HG03039 (cell line): Measurements from ENCODE around the gene NDUFS1.
"Not testable (repeated sequence)": the region's sequence is repeated elsewhere in the genome, so short reads cannot be mapped to it uniquely, and the experiment has no call there.

Experiments
- ATAC-seq: cut with Tn5 transposase; IDR thresholded peaks from one replicate; pipeline ENCODE4 v1.9.1; 2021; ENCODE audit warnings: mild to moderate bottlenecking, moderate library complexity; ENCODE audit not compliant: unreplicated experiment

Gene NDUFS1

GRCh38 chr2:206163251-206163880 lies 4.1 kb upstream of the NDUFS1 start:
- no peak for ATAC-seq

GRCh38 chr2:206162401-206162800 lies 3.2 kb upstream of the NDUFS1 start:
- not testable (repeated sequence) for ATAC-seq

DNA sequence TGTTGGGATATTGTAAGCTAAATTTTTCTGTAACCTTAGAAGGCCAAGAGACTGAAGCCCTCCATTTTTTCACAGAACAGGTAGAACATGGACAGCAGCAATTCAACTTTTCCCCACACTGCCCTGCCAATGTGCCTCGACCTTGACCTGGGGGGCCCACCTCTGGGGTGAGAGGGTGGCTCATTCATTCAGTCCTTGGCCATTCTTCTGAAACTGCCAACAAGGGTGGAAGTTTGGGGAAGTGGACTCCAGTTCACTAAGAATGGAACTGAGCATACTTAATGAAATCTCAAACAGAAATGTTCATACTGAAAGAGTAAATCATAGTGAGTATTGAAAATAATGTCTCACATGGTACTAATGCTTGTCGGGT lies 1.5 kb upstream of the NDUFS1 start:
- ATAC-seq: no peak

DNA sequence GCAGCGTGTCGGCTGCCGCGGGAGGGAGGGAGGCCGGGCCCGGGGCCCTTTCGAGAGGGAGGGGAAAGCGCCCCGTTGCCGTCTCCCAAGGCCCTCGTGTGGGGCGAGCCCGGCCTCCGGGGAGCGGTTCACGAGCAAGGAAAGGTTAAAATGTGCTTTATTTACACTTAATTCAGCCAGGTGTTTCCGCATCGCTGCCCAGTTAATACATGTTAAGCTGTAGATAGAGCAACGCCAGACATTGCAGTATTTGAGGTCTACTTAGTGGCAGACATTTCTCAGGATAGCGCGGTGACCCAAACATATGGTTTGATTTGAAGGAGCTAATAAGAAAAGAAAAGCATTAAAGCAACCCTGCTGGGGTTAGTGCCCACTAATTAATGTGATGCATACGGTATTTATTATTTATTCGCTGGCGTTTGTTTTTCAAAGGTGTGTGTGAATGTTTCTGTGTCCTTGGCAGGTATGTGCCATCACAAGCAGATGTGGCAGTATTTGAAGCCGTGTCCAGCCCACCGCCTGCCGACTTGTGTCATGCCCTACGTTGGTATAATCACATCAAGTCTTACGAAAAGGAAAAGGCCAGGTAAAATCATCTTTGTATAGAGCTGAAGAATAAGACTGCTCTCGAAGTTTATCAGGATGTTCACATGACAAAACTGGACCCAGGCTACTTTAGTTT lies 1.0 kb upstream of the NDUFS1 start:
- ATAC-seq: peak; percentile 42

DNA sequence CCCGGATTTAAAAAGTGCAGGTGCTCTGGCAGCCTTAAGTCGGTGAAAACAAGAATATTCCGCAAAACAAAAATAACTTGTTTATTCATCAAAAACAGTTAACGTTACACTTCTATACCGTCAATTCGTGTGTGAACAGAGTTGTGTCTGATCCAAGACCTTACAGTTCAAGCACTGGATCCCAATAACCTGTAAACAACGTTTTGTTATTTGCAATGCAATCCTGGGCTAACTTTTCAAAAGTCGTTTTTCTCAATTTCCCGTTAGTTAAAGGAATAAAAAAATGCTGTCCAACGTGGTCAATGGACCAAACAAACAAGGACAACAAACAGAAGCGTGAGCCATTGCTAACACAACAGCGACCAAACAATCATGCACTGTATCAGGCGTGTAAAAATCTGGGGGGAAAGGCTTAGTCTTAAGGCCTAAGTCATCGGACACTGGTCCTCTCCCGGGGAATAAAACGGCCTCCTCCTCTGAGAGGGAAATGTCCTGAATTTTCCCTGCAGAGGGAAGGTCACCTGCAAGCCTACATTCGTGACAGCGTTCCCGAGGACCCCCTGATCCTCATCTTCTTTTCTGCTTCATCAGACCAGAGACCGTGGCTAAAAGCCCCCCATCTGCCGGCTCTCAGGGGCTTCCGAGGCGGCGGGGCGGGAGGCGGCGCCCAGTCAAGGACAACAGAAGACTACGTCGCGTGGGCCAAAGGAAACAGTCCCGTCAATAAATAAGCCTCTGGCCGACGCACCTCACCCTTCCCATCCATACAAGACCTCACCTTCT lies 490 bp downstream of the NDUFS1 start:
- peak; percentile 6 for ATAC-seq

DNA sequence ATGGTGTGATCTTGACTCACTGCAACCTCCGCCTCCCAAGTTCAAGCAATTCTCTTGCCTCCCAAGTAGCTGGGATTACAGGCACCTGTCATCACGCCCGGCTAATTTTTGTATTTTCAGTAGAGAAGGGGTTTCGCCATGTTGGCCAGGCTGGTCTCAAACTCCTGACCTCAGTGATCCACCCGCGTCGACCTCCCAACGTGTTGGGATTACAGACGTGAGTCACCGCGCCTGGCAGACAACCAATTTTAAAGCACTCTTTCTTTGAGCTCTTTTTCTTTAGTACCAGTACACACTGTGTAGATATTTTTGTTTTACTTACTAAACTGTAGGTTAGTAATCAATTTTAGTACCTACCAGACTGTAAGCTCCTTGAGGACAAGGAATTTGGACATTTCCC lies 2.2 kb downstream of the NDUFS1 start:
- not testable (repeated sequence) for ATAC-seq

GRCh38 chr2:206154197-206154596 lies 5.0 kb downstream of the NDUFS1 start:
- no peak for ATAC-seq

- ATAC-seq: no peak
Observed at GRCh38 chr2:206150631-206151030, 8.6 kb downstream of the NDUFS1 start.

GRCh38 chr2:206150168-206150567 lies 9.1 kb downstream of the NDUFS1 start:
- ATAC-seq: no peak

GRCh38 chr2:206149330-206149729 lies 9.9 kb downstream of the NDUFS1 start:
- no peak for ATAC-seq

DNA sequence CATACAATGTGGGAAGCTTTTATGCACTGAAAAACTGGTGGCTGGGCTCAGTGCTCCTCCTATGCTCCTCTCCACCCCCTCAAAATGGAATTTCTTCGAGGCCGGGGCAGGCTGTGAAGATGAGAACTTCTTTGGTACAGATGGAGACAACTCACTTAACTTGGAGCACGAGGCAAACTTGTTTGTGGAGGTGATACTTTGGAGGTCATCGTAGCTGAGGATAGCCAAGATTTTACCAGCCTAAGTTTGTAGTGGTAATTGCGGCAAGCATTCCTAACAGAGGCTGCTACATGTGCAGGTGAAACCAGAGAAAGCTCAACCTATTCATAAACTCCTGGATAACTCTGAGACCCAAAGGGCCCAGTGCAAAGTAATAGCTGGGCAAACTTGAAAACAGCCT lies 13.6 kb downstream of the NDUFS1 start:
- no peak for ATAC-seq

GRCh38 chr2:206144383-206144782 lies 14.9 kb downstream of the NDUFS1 start:
- ATAC-seq: no peak

DNA sequence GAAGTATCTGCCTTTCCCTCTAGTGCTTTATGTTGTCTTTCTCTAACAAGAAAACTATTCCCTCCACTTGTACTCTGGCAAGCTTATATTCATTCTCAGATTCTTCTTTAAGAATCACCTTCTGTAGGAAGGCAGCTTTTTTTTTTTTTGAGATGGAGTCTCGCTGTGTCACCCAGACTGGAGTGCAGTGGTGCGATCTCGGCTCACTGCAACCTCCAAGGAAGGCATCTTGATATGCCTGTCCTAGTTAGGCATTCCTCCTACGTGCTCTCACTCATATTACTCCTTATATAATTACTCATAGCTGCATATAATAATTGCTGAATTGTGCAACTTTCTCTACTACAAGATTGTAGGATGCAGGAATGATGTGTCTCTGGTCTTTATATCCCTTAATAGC lies 15.8 kb downstream of the NDUFS1 start:
- no peak for ATAC-seq

- no peak for ATAC-seq
Observed at GRCh38 chr2:206127656-206128055, 31.6 kb downstream of the NDUFS1 start.

GRCh38 chr2:206125901-206126300 lies 33.3 kb downstream of the NDUFS1 start:
- no peak for ATAC-seq

- ATAC-seq: not testable (repeated sequence)
Observed at GRCh38 chr2:206122569-206122968, 36.7 kb downstream of the NDUFS1 start.

DNA sequence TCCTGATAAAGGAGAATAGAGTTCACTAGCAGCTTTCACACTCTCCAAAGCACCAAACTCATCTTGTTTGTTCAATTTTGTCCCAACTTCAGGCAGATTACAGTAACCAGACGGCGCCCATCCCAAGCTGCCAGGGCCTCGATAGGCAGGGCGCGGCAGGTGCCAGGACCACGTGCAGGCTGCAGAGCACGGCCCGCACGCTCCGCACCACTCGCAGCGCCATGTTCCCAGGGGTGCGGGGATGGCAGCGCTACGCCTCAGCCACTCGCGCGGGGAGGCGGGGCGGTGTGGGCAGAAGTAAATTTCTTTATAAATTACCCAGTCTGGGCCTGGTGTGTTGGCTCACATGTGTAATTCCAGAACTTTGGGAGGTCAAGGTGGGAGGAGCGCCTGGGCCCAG lies 43.0 kb downstream of the NDUFS1 start:
- no peak for ATAC-seq

DNA sequence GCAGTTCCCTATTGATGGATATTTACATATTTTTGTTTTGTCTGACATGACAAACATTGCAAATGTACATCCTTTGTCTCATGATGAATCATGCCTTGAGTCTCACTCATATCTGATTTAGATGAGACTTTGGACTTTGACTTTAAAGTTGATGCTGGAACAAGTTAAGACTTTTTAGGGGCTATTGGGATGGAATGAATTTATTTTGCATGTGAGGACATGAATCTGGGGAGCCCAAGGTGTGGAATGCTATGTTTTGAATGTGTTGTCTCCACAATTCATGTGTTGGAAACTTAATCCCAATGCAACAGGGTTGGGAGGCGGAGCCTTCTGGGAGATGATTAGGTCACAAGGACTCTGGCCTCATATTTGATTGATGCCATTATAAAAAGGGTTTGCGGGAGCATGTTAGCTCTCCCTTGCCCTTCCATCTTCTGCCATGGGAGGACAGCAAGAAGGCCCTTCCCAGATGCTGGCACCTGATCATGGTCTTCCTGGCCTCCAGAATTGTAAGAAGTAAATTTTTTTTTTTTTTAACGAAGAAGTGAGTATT lies 44.1 kb downstream of the NDUFS1 start:
- no peak for ATAC-seq

DNA sequence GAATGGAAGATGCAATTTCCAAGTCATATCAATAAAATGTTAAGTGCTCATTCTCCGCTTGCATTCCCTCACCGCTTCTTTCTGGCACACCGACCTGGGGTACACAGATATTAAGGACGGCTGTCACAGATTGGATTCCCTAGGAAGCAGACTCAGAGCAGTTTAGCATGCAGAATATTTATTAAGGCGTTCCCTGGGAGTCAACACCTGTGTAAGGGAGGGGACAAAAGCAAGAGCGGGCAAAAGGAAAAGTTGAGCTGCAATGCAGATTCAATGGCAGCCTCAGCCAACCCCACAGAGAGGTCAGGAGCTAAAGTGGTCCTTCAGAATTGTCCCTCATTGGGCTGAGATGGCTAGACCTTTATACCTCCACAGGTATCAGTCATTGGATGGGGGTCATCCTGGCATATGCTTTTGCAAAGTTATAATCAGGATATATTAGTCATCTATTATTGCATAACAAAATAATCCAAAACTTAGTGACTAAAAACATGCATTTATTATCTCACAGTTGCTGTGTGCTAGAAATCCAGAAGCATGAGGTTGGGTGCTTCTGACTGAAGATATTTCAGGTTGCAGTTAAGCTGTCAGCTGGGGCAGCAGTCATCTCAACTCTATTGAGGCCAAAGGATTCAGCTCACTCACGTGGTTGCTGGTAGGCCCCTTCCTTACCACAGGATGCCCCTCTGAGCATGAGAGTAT lies 46.2 kb downstream of the NDUFS1 start:
- no peak for ATAC-seq

GRCh38 chr2:206112108-206112507 lies 47.1 kb downstream of the NDUFS1 start:
- no peak for ATAC-seq

GRCh38 chr2:206108713-206109112 lies 50.5 kb downstream of the NDUFS1 start:
- ATAC-seq: no peak
